ENCODE results near the gene ATG2A. TPM values are rescaled to one million over a fixed set of nuclear protein-coding genes. Genes with fewer than 3 reads are reported as not detected.

The ATG2A gene
- total RNA-seq, 1 donor from 2014 or later: 4.4 TPM

DNA sequence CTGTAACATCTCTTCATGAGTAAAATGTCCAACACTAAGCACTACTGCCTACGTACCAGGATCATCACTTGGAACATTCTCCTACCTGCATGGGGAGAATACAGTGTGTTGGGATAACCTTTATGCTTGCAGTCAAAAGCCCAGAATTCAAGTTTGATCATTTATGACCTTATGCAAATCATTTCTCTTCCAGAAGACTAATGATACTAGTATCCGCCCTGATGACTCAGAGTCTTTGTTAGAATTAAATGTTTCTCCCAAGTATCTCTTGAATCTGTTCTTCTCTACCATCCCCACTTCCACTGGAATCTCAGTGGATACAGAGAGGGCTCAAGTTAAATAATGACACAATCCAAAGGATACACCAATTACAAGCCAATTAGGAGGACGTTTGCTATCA is 42.5 kb upstream of the ATG2A start:
- no peaks in the 10 kb centered on the region for H3K9me3 Mint-ChIP-seq
- no peaks in the 10 kb centered on the region for H3K27me3 Mint-ChIP-seq (ENCODE audit: insufficient read depth, low read depth)
- no peak overlapping the region for H2AFZ ChIP-seq (replicated peaks)
- H3K4me1 ChIP-seq: no peaks in the 10 kb centered on the region
- DNase-seq (ENCODE audit: low spot score): no peak
- no peaks in the 10 kb centered on the region for H3K27me3 ChIP-seq
- no peak overlapping the region for H3K4me3 Mint-ChIP-seq
- H3K36me3 ChIP-seq: no peaks in the 10 kb centered on the region
- H3K9me3 ChIP-seq (ENCODE audit: low read depth): no peaks in the 10 kb centered on the region
- no peak overlapping the region for H3K27ac ChIP-seq
- TF ChIP-seq EZH2 (IDR thresholded peaks at IDR 0.05): no peak
- no peak for TF ChIP-seq EZH2phosphoT487 (IDR thresholded peaks at IDR 0.05)
- TF ChIP-seq, protein P1, sequence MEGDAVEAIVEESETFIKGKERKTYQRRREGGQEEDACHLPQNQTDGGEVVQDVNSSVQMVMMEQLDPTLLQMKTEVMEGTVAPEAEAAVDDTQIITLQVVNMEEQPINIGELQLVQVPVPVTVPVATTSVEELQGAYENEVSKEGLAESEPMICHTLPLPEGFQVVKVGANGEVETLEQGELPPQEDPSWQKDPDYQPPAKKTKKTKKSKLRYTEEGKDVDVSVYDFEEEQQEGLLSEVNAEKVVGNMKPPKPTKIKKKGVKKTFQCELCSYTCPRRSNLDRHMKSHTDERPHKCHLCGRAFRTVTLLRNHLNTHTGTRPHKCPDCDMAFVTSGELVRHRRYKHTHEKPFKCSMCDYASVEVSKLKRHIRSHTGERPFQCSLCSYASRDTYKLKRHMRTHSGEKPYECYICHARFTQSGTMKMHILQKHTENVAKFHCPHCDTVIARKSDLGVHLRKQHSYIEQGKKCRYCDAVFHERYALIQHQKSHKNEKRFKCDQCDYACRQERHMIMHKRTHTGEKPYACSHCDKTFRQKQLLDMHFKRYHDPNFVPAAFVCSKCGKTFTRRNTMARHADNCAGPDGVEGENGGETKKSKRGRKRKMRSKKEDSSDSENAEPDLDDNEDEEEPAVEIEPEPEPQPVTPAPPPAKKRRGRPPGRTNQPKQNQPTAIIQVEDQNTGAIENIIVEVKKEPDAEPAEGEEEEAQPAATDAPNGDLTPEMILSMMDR (IDR thresholded peaks at IDR 0.05): no peak
- no peak overlapping the region for H3K9ac ChIP-seq
- H3F3A ChIP-seq (ENCODE audit: low read depth): no peaks in the 10 kb centered on the region
- H3K4me1 Mint-ChIP-seq: no peaks in the 10 kb centered on the region
- H3K4me2 ChIP-seq: no peak overlapping the region
- no peaks in the 10 kb centered on the region for H4K20me1 ChIP-seq (ENCODE audit: low read depth)
- H3K27ac Mint-ChIP-seq: no peak overlapping the region
- H3K36me3 Mint-ChIP-seq: no peaks in the 10 kb centered on the region
- no peak overlapping the region for H3K4me3 ChIP-seq
- H3K79me2 ChIP-seq (ENCODE audit: low read depth): no peaks in the 10 kb centered on the region

DNA sequence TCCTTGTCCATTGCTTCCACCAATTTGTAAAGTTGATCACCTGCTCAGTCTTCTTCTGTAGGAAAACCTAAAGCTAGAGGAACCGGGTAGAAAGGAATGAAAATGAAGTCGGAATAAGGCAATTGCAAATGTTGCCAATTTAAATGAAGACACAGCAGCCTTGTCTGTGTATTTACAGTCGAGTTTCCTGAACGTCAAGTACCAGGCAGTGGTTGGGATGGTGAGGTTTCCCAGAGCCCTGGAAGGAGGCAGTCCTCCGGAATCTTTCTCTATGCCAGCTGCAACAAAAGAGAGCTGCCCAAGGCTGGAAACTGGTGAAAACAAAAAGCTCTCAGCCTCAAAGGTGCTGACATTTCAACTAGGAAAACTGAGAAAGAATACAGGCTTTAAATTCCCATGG is 37.2 kb upstream of the ATG2A start:
- Histone ChIP-seq H3K4me3 (no peak overlapping the region), H4K20me1 (ENCODE audit: low read depth) (no peaks in the 10 kb centered on the region), H3K4me2 (no peak overlapping the region), H3K27me3 (no peaks in the 10 kb centered on the region), H3F3A (ENCODE audit: low read depth) (no peaks in the 10 kb centered on the region), H3K36me3 (no peaks in the 10 kb centered on the region), H3K9ac (no peak overlapping the region), H2AFZ (replicated peaks) (peak overlapping the region; percentile 21), H3K79me2 (ENCODE audit: low read depth) (no peaks in the 10 kb centered on the region), H3K9me3 (ENCODE audit: low read depth) (no peaks in the 10 kb centered on the region), H3K4me1 (no peaks in the 10 kb centered on the region), H3K27ac (no peak overlapping the region)
- TF ChIP-seq EZH2phosphoT487 (IDR thresholded peaks at IDR 0.05): no peak
- H3K9me3 Mint-ChIP-seq: no peaks in the 10 kb centered on the region
- DNase-seq (ENCODE audit: low spot score): no peak
- H3K36me3 Mint-ChIP-seq: no peaks in the 10 kb centered on the region
- no peaks in the 10 kb centered on the region for H3K4me1 Mint-ChIP-seq
- H3K4me3 Mint-ChIP-seq: no peak overlapping the region
- peaks cover 2% of the 10 kb centered on the region for H3K27me3 Mint-ChIP-seq (ENCODE audit: insufficient read depth, low read depth)
- H3K27ac Mint-ChIP-seq: no peak overlapping the region

DNA sequence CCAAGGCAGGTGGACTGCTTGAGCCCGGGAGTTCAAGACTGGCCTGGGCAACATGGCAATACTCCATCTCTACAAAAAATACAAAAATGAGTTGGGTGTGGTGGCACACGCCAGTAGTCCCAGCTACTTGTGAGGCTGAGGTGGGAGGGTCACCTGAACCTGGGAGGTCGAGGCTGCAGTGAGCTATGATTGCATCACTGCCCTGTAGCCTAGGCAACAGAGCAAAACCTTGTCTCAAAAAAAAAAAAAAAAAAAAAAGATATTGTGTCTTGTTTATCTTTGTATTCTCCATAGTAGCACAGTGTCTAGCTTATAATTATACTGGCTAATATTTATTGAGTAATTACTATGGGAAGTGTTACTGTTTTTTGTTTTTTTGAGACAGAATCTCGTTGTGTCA is 34.5 kb upstream of the ATG2A start:
- no peak overlapping the region for H3K27ac Mint-ChIP-seq
- Histone ChIP-seq H3K9ac (no peak overlapping the region), H3F3A (ENCODE audit: low read depth) (no peaks in the 10 kb centered on the region), H3K4me3 (no peak overlapping the region), H3K4me1 (no peaks in the 10 kb centered on the region), H3K36me3 (no peaks in the 10 kb centered on the region), H3K9me3 (ENCODE audit: low read depth) (no peaks in the 10 kb centered on the region), H3K27ac (no peak overlapping the region), H3K4me2 (no peak overlapping the region), H2AFZ (replicated peaks) (no peak overlapping the region), H3K79me2 (ENCODE audit: low read depth) (no peaks in the 10 kb centered on the region), H3K27me3 (no peaks in the 10 kb centered on the region), H4K20me1 (ENCODE audit: low read depth) (no peaks in the 10 kb centered on the region)
- no peak for DNase-seq (ENCODE audit: low spot score)
- no peak overlapping the region for H3K4me3 Mint-ChIP-seq
- no peaks in the 10 kb centered on the region for H3K4me1 Mint-ChIP-seq
- peaks cover 2% of the 10 kb centered on the region for H3K27me3 Mint-ChIP-seq (ENCODE audit: insufficient read depth, low read depth)
- H3K36me3 Mint-ChIP-seq: no peaks in the 10 kb centered on the region
- H3K9me3 Mint-ChIP-seq: no peaks in the 10 kb centered on the region
- TF ChIP-seq, protein P1 (IDR thresholded peaks at IDR 0.05): no peak
- TF ChIP-seq EZH2 (IDR thresholded peaks at IDR 0.05) (no peak), EZH2phosphoT487 (IDR thresholded peaks at IDR 0.05) (no peak)

DNA sequence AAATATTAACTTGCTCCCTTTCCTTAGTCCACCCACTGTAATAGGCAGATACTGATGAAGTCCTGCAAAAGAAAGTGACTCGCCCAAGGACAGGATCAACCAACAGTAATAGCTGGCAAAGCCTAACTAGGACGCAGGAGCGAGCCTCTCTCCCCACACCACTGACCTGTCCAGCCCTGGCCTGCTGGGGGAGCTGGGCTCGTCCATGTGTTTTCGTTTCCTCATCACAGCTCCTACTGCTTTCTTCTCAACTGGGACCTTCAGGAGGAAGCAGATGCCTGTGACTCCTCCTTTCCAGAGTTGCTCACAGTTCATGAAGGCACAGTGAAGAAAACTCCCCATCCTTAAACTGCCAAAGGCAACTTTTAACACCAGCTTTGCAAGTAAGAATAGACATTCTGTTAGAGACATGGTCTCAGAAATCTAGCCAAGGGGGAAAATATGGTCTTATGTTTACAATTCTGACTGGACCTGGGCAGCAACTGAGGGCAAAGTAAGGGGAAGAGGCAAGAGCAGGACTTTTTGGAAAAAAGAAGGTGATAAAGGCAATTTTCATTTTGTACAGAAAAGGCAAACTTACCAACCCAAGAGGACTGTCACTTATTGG is 30.3 kb upstream of the ATG2A start:
- H3K36me3 Mint-ChIP-seq: no peaks in the 10 kb centered on the region
- no peak for DNase-seq (ENCODE audit: low spot score)

More for the DNA sequence above, 30.3 kb upstream of the ATG2A start:
- TF ChIP-seq, protein P1 (IDR thresholded peaks at IDR 0.05): peak; percentile 8
- TF ChIP-seq EZH2phosphoT487 (IDR thresholded peaks at IDR 0.05) (no peak), EZH2 (IDR thresholded peaks at IDR 0.05) (no peak)
- Mint-ChIP-seq H3K27ac (no peak overlapping the region), H3K4me1 (no peaks in the 10 kb centered on the region), H3K4me3 (no peak overlapping the region), H3K27me3 (ENCODE audit: insufficient read depth, low read depth) (peaks cover 4% of the 10 kb centered on the region), H3K9me3 (no peaks in the 10 kb centered on the region)
- H3F3A ChIP-seq (ENCODE audit: low read depth): no peaks in the 10 kb centered on the region
- H3K27ac ChIP-seq: no peak overlapping the region
- no peaks in the 10 kb centered on the region for H3K27me3 ChIP-seq
- H3K4me3 ChIP-seq: no peak overlapping the region
- H4K20me1 ChIP-seq (ENCODE audit: low read depth): no peaks in the 10 kb centered on the region
- H3K4me2 ChIP-seq: no peak overlapping the region
- H3K9me3 ChIP-seq (ENCODE audit: low read depth): no peaks in the 10 kb centered on the region
- H2AFZ ChIP-seq (replicated peaks): peak overlapping the region; percentile 86
- no peak overlapping the region for H3K9ac ChIP-seq
- H3K4me1 ChIP-seq: no peaks in the 10 kb centered on the region
- H3K79me2 ChIP-seq (ENCODE audit: low read depth): no peaks in the 10 kb centered on the region
- H3K36me3 ChIP-seq: no peaks in the 10 kb centered on the region
